ENCODE data around the gene HOXD9.

DNA sequence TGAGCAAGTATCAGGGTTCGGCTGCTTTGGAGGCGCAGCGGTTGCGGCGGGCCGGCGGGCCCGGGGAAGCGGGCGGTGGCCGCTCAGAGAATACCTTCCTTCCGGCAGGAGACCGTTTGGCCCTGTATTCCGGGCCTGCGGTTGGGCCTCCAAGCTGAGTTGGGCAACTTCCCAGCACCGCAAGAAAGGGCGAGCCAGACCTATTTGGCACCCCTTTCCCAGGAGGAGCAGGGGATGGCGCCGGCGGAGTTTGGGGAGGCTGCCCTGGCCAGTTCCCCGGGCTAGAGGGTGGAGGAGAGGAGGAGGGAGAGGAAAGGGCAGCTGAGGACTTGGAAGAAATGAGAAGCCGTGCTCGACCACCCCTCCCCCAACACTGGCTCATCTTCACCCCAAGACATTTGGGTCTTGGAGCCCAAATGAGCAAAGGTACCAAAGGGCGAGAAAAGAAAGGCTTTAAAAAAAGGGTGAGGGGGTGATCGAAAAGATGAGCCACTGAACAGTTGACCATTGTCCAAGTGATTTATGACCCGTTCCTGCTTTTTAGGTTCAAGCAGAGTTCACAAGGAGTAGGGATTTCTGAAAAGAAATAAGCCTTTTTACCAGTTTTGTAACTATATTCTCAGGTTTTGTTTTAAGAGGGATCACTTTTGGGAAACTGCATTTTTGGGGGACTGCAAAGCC lies 43.0 kb downstream of the HOXD9 start:
- TF ChIP-seq POLR2A (IDR thresholded peaks at IDR 0.05; ENCODE audit: control extremely low read depth in 1 of 2, low read depth in 2 of 2, low read length in 2 of 2) (no peak), EZH2 (IDR thresholded peaks at IDR 0.05; ENCODE audit: low read depth, low read length, severe bottlenecking) (peak; percentile 90)
